ENCODE measurements around the gene EPHA3.
"Not testable (repeated sequence)": the region's sequence is repeated elsewhere in the genome, so short reads cannot be mapped to it uniquely, and the experiment has no call there.

Gene EPHA3

GRCh38 chr3:89280301-89280700, 172.9 kb downstream of the EPHA3 start:
- DNase-seq (ENCODE audit: low read depth in 1 of 2, low spot score in 1 of 2) = no peak

GRCh38 chr3:89280822-89281365, 173.5 kb downstream of the EPHA3 start:
- DNase-seq (ENCODE audit: low read depth in 1 of 2, low spot score in 1 of 2) = no peak

DNA sequence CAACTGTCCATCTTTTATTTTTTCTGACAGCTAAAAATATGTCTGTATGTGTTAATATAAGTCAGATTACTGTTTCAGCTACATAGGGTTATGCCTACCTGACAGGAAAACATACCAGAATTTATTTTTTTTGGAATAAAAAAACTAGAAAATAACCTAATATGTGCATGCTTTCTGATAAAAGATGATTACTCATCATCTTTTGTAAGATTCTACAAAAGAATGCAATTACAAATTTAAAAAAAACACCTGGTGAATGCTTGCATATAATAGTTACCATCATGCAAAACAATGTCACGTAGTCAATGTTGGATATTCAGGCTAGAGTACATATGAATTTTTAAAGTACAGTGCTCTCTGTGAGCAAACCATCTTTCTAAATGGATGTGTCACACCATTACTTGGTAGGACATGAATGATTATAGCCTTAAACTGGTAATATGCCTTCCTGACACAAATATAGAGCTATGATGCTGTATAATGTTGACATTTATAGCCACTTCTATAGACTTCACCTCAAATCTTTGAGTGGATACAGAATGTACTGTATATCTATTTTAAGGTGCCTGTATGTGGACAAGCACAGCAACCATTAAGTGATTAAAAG, 180.6 kb downstream of the EPHA3 start:
- no peak for DNase-seq (ENCODE audit: low read depth in 1 of 2, low spot score in 1 of 2)

- DNase-seq (ENCODE audit: low read depth in 1 of 2, low spot score in 1 of 2) = no peak
Observed at GRCh38 chr3:89289574-89290190, 182.3 kb downstream of the EPHA3 start.

DNA sequence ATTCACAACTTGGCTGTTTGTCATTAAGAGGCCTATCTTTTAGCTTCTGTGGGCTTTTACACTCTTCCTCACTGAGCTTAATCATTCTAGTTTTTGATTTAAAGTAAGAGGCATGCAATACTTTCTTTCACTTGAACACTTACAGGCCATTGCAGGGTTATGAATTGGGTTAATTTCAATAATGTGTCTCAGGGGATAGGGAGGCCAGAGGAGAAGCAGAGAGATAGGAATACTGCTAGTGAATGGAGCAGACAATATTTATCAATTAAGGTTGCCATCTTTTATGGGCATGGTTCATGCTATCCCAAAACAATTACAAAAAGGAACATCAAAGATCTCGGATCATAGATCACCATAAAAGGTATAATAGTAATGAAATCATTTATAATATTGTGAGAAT, 189.8 kb downstream of the EPHA3 start:
- DNase-seq (ENCODE audit: low read depth in 1 of 2, low spot score in 1 of 2) = no peak

DNA sequence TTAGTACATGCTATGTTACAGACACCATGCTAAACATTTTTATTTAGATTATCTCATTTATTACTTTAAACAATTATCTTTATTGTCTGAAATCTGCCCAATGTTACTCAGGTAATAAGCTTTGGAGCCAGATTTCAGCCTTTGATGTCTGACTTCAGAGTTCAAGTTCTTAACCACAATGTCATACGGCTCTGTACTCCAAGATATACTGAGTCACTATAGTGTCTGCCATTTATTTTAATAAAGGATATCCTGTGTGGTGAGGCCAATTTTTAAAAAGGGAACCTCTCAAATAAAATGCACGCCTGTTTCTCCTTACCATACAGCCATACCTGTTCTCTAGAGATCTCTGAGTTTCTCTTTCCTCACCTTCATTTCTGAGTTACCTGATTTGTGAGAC, 193.1 kb downstream of the EPHA3 start:
- no peak for DNase-seq (ENCODE audit: low read depth in 1 of 2, low spot score in 1 of 2)

DNA sequence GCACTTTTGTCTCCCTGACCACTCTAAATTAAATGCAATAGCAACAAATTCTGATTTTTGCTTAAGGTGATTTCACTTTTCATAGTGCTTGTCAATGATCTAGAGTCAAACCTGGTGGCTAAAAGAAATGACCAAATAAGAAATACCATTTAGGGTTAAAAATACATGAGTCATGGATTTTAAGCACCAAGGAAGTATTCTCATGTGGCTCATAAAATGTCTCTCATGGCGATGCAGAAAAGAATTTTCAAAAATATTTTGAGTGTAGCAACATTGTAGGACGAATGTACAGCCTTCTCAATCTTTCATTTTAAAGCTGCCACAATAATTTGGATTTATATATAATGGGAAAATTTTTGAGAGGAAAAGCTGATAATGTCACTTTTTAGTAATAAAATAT, 193.6 kb downstream of the EPHA3 start:
- DNase-seq (ENCODE audit: low read depth in 1 of 2, low spot score in 1 of 2) = no peak

DNA sequence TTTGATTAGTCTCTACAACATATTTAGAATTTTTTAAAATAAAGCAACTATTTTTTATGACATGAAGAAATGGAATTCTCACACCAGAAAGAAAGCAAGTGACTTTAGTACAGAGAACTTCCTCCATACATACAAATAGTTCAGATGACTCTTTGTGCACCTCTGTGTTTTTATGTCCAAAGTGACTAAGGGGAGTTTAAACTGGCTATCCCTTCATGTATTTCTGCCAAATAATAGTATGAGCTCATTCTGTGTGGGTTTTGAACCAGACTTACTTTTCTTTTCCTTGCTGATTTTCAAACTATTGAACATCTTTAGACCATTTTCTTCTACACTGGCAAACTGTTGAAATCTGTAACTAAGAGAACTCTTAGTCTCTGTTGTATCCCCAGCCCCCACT, 196.3 kb downstream of the EPHA3 start:
- no peak for DNase-seq (ENCODE audit: low read depth in 1 of 2, low spot score in 1 of 2)

DNA sequence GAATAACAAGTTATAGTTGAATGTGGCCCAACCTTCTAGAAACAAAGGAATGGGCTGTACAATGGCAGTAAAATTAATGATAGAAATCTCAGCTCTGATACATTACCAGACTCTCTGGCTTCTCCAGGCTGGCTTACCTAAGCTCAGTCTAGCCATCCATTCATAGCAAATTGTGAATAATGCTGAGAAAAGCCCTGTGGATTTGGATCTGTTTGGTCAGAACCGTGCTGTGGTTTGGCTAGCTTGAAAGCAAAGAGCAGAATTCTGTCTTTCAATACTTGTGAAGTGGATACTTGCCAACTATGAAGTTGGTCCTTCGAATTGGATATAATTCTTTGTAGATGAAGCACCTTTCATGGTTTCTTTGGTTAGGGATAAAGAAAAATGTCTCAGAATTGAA, 199.1 kb downstream of the EPHA3 start:
- DNase-seq (ENCODE audit: low read depth in 1 of 2, low spot score in 1 of 2) = no peak

- no peak for DNase-seq (ENCODE audit: low read depth in 1 of 2, low spot score in 1 of 2)
Observed at GRCh38 chr3:89311581-89311980, 204.2 kb downstream of the EPHA3 start.

DNA sequence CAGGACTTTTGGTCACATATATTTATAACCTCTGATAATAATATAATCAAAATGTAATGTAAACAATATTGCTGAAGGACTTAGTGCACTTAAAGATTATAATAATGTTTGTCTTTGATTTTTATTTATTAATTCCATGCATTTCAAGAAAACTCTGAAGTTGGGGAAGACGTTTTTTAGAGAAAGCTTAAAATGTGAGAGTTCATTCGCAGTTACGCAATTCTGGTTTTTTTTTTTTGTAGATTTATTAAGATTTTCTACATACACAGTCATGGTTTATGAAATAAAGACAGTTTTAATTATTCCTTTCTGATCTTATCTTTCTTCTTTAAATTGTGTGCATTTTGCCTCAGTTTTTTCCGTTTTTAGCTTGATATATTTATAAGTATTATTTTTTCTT, 204.7 kb downstream of the EPHA3 start:
- DNase-seq (ENCODE audit: low read depth in 1 of 2, low spot score in 1 of 2) = no peak

DNA sequence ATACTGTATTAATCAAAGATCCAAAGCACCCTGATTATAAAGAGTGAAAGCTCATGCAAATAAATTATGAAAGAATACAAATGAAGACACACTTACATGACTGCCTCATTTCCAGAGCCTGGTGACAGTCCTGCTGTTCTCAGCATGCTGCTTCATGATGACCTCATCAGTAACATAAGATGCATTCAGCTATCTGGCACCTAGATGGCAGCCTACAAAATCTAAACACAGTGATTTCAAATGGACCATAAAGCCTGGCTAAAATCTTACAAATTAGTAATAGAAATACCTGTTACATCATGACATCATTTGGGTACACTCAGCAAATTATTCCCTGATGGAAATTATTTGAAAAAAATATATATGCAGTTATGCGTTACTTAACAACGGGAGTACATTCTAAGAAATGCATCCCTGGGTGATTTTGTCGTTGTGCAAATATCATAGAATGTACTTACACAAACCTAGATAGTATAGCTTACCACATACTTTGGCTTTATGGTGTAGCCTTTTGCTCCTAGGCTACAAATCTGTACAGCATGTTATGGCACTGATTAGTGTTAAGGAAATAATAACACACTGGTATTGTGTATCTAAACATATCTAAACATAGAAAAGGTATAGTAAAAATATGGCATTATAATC, 207.2 kb downstream of the EPHA3 start:
- no peak for DNase-seq (ENCODE audit: low read depth in 1 of 2, low spot score in 1 of 2)

DNA sequence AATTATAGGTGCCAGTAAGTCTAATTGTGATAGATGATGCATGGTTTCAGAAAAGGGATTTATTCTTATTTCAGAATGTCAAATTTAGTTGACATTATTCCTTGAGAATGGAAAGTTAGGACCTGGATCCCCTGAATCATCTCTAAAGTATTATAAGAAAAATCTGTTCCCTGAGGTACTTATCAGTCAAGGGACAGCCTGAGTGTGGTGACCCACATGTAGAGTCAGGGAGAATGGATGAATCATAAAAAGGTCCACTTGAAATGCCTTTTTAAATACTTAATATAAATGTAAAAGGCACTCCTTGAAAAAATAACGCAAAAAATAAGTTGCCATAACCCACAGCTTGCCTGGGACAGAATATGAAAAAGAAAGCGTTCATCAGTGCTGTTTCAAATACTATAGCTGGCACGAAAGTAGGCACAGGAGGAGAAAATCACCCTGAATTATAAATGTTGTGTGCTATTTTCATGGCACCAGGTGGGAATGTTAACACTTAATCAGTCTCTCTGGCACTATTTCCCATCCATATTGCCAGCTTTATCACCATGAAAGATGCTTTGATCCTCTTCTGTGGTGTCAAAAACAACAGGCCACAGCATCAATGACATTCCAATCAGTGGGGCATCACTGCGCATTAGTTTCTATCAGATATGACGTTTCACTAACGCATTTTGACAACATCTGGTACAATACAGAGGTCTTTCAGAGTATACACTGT, 208.5 kb downstream of the EPHA3 start:
- DNase-seq (ENCODE audit: low read depth in 1 of 2, low spot score in 1 of 2) = no peak

DNA sequence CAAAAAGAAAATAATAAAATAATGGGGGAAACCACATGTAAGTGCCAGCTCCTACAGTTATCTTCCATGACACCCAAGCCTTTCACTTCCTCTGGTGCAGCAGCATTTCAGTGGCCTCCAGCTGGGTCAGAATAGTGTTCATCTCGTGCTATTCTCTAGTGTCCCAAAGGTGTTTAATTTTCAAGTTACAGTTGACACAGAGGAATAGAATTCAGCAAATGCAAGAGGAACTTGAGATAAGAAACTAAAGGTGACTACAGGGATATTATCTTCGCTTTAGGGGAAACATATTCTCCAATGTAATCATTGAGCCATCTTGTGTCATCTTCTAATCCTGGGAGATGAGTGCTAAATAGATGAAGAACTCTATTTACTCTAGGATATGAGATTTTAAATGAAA, 212.8 kb downstream of the EPHA3 start:
- DNase-seq (ENCODE audit: low read depth in 1 of 2, low spot score in 1 of 2) = no peak

- no peak for DNase-seq (ENCODE audit: low read depth in 1 of 2, low spot score in 1 of 2)
Observed at GRCh38 chr3:89326997-89327396, 219.6 kb downstream of the EPHA3 start.

GRCh38 chr3:89332386-89332785, 225.0 kb downstream of the EPHA3 start:
- no peak for DNase-seq (ENCODE audit: low read depth in 1 of 2, low spot score in 1 of 2)

DNA sequence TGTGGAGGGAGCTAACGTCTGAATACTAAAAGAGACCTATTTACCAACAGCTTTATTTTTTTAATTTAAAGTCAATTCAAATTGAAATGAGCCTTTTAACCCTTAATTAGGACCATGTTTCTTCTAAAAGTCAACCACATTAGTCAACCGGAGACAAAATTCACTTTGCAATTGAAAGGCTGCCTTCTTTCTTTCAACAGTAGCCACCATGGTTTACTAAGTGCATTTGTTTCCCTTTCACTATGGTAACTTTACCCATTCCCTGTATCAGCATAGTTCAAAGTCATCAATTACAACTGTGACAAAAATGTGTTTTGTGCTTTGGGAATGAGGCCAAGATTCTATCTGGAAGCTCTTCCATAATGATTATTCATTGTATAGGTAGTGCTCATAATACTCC, 225.4 kb downstream of the EPHA3 start:
- DNase-seq (ENCODE audit: low read depth in 1 of 2, low spot score in 1 of 2) = no peak

DNA sequence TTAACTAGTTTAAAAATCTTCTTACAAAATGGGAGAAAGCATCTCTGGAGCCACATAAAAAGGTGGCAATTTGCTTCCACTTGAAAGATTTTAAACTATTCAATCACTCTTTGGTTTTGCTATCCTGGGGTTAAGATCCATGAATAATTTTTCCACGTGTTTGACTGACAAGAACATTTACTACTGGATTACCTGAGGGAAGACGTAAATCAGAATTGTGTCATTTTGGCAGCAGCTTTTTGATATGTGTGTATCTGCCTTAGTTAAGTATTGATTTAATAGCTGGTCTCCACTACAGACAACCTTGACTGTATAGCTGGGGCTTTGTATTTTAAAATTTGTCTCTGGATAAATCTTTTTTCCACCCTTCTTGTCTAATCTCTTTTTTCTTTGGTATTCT, 228.3 kb downstream of the EPHA3 start:
- DNase-seq (ENCODE audit: low read depth in 1 of 2, low spot score in 1 of 2) = no peak

DNA sequence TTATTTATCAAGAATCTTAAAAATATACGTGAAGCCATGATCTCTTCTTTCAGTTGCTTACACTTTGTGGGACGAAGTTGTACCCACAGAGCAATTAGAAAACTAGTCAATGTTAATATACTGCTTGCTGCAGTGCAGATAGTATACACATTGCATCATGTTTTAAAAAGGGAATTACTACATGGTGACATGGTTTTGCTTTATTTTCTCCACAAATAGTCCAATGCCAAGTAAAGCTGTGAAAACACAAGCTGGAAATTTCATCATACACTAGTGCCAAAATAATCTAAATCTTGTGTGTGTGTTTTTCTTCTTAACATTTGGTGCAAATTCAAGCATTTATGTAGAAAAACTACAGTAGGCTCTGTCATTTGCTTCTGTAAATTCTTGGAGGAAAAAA, 233.0 kb downstream of the EPHA3 start:
- no peak for DNase-seq (ENCODE audit: low read depth in 1 of 2, low spot score in 1 of 2)

DNA sequence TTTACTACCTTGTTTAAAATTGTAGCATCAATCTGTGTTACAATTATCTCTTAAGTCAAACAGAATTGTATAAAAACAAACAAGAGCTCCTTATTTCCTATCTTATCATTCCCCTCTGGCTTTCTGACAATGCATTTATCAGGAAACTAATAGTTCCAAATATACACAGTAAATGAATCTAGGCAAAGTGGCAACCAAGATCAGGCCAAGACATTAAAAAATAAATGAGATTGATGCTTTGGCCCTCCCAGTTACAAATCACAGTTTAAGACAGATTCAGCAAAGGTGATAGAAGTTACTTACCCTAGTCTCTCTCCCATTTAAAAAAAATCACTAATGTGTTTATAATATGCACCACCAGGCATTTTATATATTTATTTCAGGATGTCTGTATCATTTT, 236.7 kb downstream of the EPHA3 start:
- DNase-seq (ENCODE audit: low read depth in 1 of 2, low spot score in 1 of 2) = no peak

DNA sequence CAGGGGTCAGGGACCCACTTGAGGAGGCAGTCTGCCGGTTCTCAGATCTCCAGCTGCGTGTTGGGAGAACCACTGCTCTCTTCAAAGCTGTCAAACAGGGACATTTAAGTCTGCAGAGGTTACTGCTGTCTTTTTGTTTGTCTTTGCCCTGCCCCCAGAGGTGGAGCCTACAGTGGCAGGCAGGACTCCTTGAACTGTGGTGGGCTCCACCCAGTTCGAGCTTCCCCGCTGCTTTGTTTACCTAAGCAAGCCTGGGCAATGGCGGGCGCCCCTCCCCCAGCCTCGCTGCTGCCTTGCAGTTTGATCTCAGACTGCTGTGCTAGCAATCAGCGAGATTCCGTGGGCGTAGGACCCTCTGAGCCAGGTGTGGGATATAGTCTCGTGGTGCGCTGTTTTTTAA, 243.5 kb downstream of the EPHA3 start:
- not testable (repeated sequence) for DNase-seq (ENCODE audit: low read depth in 1 of 2, low spot score in 1 of 2)

- no peak for DNase-seq (ENCODE audit: low read depth in 1 of 2, low spot score in 1 of 2)
Observed at GRCh38 chr3:89353465-89353864, 246.0 kb downstream of the EPHA3 start.

Data from activated T-helper 1 cell treated with anti-CD3 and anti-CD28 coated beads, Interleukin-2, amount 50 U/mL, for 16 hours (primary cell).